HepG2 (cell line): Measurements from ENCODE around the gene MLST8. TPM values are rescaled to one million over a fixed set of nuclear protein-coding genes. Genes with fewer than 3 reads are reported as not detected.

Experiments
- ATAC-seq: fragments of 200-7000 bp; cut with Tn5 transposase; 3 replicates; pipeline ENCODE4 v1.9.1; 2020; ENCODE audit warnings: mild to moderate bottlenecking, moderate library complexity
- BruUV-seq: library from RNA; stranded (reverse); fragments of 400-500 nt; replicated peaks from 2 replicates; lab custom pipeline; 2021; lab: Mats Ljungman, UMichigan
- CTCF ChIA-PET: fragments of 300-600 bp; formaldehyde crosslinking; extraction: SDS; loops from one replicate; lab custom pipeline; 2021; ENCODE audit warnings: low total read pairs, inconsistent platforms, low intra/inter-chr PET ratio; lab: Yijun Ruan, JAX
- POLR2A ChIA-PET: fragments of 350-600 bp; sonication (Branson Sonifier 250); formaldehyde crosslinking; loops from one replicate; lab custom pipeline; 2020; ENCODE audit warnings: antibody characterized with exemption, inconsistent platforms; lab: Yijun Ruan, JAX
- DNase-seq: peaks from one replicate; pipeline ENCODE4 v3.0.0-alpha.2; 2015; ENCODE audit warnings: low spot score
- FAIRE-seq: peaks from 3 replicates; lab custom pipeline; 2011; peaks lifted over from hg19 to GRCh38; lab: Jason Lieb, UNC
- H2AFZ ChIP-seq: one replicate; pipeline ENCODE4 v1.6.1; 2011; ENCODE audit warnings: low read length, inconsistent platforms
- H3K27ac ChIP-seq: fragments of 300-600 bp; 3 replicates; pipeline ENCODE4 v1.8.0; 2011; ENCODE audit warnings: mixed run types, mild to moderate bottlenecking, mixed read lengths, low read length, inconsistent platforms; ENCODE audit not compliant: insufficient read depth; ENCODE audit errors: extremely low read length
- H3K27me3 ChIP-seq, 2 experiments: fragments of 200-600 bp in 1 of 2; 2 replicates in 1 of 2; 3 replicates in 1 of 2; pipeline versions ENCODE4 v1.6.0 to v1.8.0; 2011; ENCODE audit warnings: low read length in 2 of 2, mild to moderate bottlenecking in 2 of 2, moderate library complexity in 2 of 2, inconsistent platforms in 1 of 2; ENCODE audit not compliant: insufficient read depth in 2 of 2, control insufficient read depth in 1 of 2
- H3K36me3 ChIP-seq, 2 experiments: fragments of 200-600 bp in 1 of 2; replicated peaks in 1 of 2; 2 replicates in 1 of 2; 3 replicates in 1 of 2; pipeline versions ENCODE4 v1.5.1 to v1.8.0; 2011; ENCODE audit warnings: low read length in 2 of 2, inconsistent platforms in 1 of 2; ENCODE audit not compliant: insufficient read depth in 2 of 2, control insufficient read depth in 1 of 2
- H3K4me1 ChIP-seq: 2 replicates; pipeline ENCODE4 v1.5.1; 2012; ENCODE audit warnings: low read length, inconsistent platforms; ENCODE audit not compliant: insufficient read depth
- H3K4me2 ChIP-seq: 2 replicates; pipeline ENCODE4 v1.6.0; 2011; ENCODE audit warnings: low read depth, low read length, inconsistent platforms
- H3K4me3 ChIP-seq, 3 experiments: fragments of 200-600 bp in 1 of 3; sonication (generic), shearing (Covaris generic) in 1 of 3; replicated peaks in 1 of 3; 2 replicates each; pipeline ENCODE4 v1.5.1; 2011 to 2016; ENCODE audit warnings: low read length in 3 of 3, inconsistent platforms in 2 of 3, low read depth in 2 of 3, mild to moderate bottlenecking in 2 of 3, control low read depth in 1 of 3, mixed read lengths in 1 of 3; ENCODE audit not compliant: insufficient read depth in 1 of 3
- H3K79me2 ChIP-seq: one replicate; pipeline ENCODE4 v1.6.1; 2011; ENCODE audit warnings: low read length, inconsistent platforms; ENCODE audit not compliant: insufficient read depth
- H3K9ac ChIP-seq: 2 replicates; pipeline ENCODE4 v1.6.0; 2011; ENCODE audit warnings: mild to moderate bottlenecking, low read depth, low read length, inconsistent platforms; ENCODE audit not compliant: insufficient read depth
- H3K9me3 ChIP-seq: 2 replicates; pipeline ENCODE4 v1.5.1; 2012; ENCODE audit warnings: mild to moderate bottlenecking, low read length
- H4K20me1 ChIP-seq: 2 replicates; pipeline ENCODE4 v1.6.0; 2011; ENCODE audit warnings: inconsistent platforms, mild to moderate bottlenecking, low read length, moderate library complexity; ENCODE audit not compliant: insufficient read depth
- AGO2 ChIP-seq: fragments of 200-400 bp; formaldehyde crosslinking; optimal IDR thresholded peaks from 2 replicates; pipeline ENCODE3; 2017; ENCODE audit warnings: mild to moderate bottlenecking, low read depth, low read length, moderate library complexity
- BORCS8-MEF2B ChIP-seq: sonication (generic); formaldehyde crosslinking; IDR thresholded peaks from 2 replicates; pipeline ENCODE4 v1.8.0; 2022; ENCODE audit warnings: mild to moderate bottlenecking, missing genetic modification reagents
- HOXA9 ChIP-seq: sonication (generic); formaldehyde crosslinking; IDR thresholded peaks from 2 replicates; pipeline ENCODE4 v1.8.1; 2022; ENCODE audit warnings: missing genetic modification reagents, mild to moderate bottlenecking, moderate library complexity, borderline replicate concordance
- IKZF1 ChIP-seq: fragments of 450-650 bp; IDR thresholded peaks from 2 replicates; pipeline ENCODE4 v1.7.1; 2016
- JARID2 ChIP-seq: sonication (generic); formaldehyde crosslinking; IDR thresholded peaks from 2 replicates; pipeline ENCODE4 v1.8.1; 2023; ENCODE audit warnings: missing genetic modification reagents, inconsistent platforms; ENCODE audit not compliant: insufficient replicate concordance
- KLF12 ChIP-seq: sonication (generic); formaldehyde crosslinking; IDR thresholded peaks from 2 replicates; pipeline ENCODE4 v1.4.0; 2020; ENCODE audit warnings: missing genetic modification reagents, borderline replicate concordance
- RBFOX2 ChIP-seq: fragments of 200-400 bp; formaldehyde crosslinking; IDR thresholded peaks from 2 replicates; pipeline ENCODE4 v1.6.1; 2017; ENCODE audit warnings: low read depth, mild to moderate bottlenecking, low read length
- ZBTB38 ChIP-seq: sonication (generic); formaldehyde crosslinking; IDR thresholded peaks from 2 replicates; pipeline ENCODE4 v1.5.1; 2020; ENCODE audit warnings: mild to moderate bottlenecking, missing genetic modification reagents
- ZNF12 ChIP-seq: sonication (generic); formaldehyde crosslinking; IDR thresholded peaks from 2 replicates; pipeline ENCODE4 v1.5.0; 2020; ENCODE audit warnings: missing genetic modification reagents
- WGBS: methylation state at CpG from one replicate; pipeline ENCODE4 v1.1.6; 2017; ENCODE audit warnings: low lambda C conversion rate; 5-methylcytosine and 5-hydroxymethylcytosine counted together
- in situ Hi-C: cut with HindIII; loops from 2 replicates; pipeline ENCODE4 v1.10.0; 2017; ENCODE audit warnings: low pct_unique_long_range_greater_than_20kb; ENCODE audit not compliant: extremely low pct_ligation_motif_present
- intact Hi-C: fragments of 100-400 bp; cut with micrococcal nuclease; formaldehyde crosslinking; loops from one replicate; pipeline ENCODE4 v1.10.0; 2022; ENCODE audit not compliant: unreplicated experiment
- polyA plus RNA-seq, 8 experiments: library from polyadenylated mRNA; depleted of rRNA in 3 of 8; stranded (reverse) in 7 of 8; unstranded in 1 of 8; fragments of >200 nt; fragmentation: Illumina TruSeq in 4 of 8; extraction: Trizol in 4 of 8; gene quantifications; 2 replicates each; pipeline versions ENCODE4 v1.2.1 to v1.2.3, GENCODE V29; 2011 to 2016; ENCODE audit warnings: low read depth in 4 of 8, missing spikeins in 1 of 8, mixed read lengths in 1 of 8; ENCODE audit not compliant: insufficient read depth in 1 of 8
- total RNA-seq, 5 experiments: library from RNA; depleted of rRNA; stranded (reverse); fragments of >200 nt; fragmentation: Illumina TruSeq; extraction: Trizol; gene quantifications; 2 replicates each; pipeline ENCODE4 v1.2.3, GENCODE V29; 2016; ENCODE audit warnings: low read depth in 1 of 5
- TF ChIP-seq, protein P1 (sequence below): sonication (generic); formaldehyde crosslinking; IDR thresholded peaks from 2 replicates; pipeline ENCODE4 v1.8.0; 2023; ENCODE audit warnings: mild to moderate bottlenecking, missing genetic modification reagents

MLST8 gene
- total and polyA plus RNA-seq, 2 of the 13 experiments (the other 11 are each of a cell fraction or from before 2014, with no cell fraction given), result 30.8 to 72.7 TPM

DNA sequence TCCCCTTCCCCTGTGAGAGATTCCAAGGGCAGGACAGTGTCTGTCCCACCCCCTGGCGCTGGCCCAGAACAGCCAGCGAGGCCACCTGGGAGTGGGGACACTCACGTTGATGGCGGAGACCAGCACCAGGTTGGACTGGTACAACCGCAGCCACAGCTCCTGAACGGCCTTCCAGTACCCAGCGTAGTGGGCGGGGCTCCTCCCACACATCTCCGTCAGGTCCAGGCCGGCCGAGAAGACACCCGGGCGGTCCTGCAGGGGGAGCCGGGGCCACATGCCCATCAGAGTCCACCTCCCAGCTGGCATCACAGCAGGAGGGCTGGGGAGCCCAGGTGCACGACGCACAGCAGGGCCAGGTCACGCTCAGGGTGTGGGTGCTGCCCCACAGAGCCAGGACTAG lies 39.0 kb downstream of the MLST8 start:
- H2AFZ ChIP-seq, result no peak overlapping the region
- H4K20me1 ChIP-seq, result no peaks in the 10 kb centered on the region
- 97% methylated on average over 12 of the region's 17 CpGs for WGBS
- CTCF ChIA-PET, result no interaction called here
- H3K27ac ChIP-seq, result no peak overlapping the region
- H3K4me2 ChIP-seq, result no peak overlapping the region
- TF ChIP-seq IKZF1 (no peak), KLF12 (CRISPR knock-in tag) (no peak), HOXA9 (no peak), RBFOX2 (peak; percentile 42; the same call in 1 of the 2 replicates), BORCS8-MEF2B (no peak), AGO2 (peak; percentile 72), ZBTB38 (CRISPR knock-in tag) (0 out of 2 replicates have a peak, but pooled peaks have one; percentile 20), JARID2 (no peak)
- POLR2A ChIA-PET, result no interaction called here
- FAIRE-seq, result no peak
- H3K4me3 ChIP-seq, result no peak overlapping the region
- H3K9me3 ChIP-seq, result no peaks in the 10 kb centered on the region
- H3K27me3 ChIP-seq, result no peaks in the 10 kb centered on the region
- no peak for DNase-seq
- no TSS peak for BruUV-seq
- peaks cover 7% of the 10 kb centered on the region; the same call in 1 of the 2 replicates for H3K4me1 ChIP-seq
- in situ Hi-C loops, result no loop called here
- H3K9ac ChIP-seq, result no peak overlapping the region
- ATAC-seq, result peak; percentile 20
- intact Hi-C loops, result no loop called here
- peaks cover 25 to 47% of the 10 kb centered on the region in 2 experiments; a peak in 4 of 5 replicates for H3K36me3 ChIP-seq
- peaks cover 9% of the 10 kb centered on the region for H3K79me2 ChIP-seq

GRCh38 chr16:2244926-2245795 lies 39.9 kb downstream of the MLST8 start:
- intact Hi-C loops, result no loop called here
- no peak overlapping the region for H3K4me2 ChIP-seq
- 98% methylated on average over 27 of the region's 30 CpGs for WGBS
- DNase-seq (no peak), FAIRE-seq (no peak), ATAC-seq (no peak)
- peaks cover 25 to 43% of the 10 kb centered on the region in 2 experiments; a peak in 4 of 5 replicates for H3K36me3 ChIP-seq
- H3K79me2 ChIP-seq, result peaks cover 15% of the 10 kb centered on the region
- no peak overlapping the region for H3K27ac ChIP-seq
- no peak overlapping the region for H2AFZ ChIP-seq
- H3K9me3 ChIP-seq, result no peaks in the 10 kb centered on the region
- no TSS peak for BruUV-seq
- H3K4me1 ChIP-seq, result peaks cover 11% of the 10 kb centered on the region; the same call in 1 of the 2 replicates
- no peaks in the 10 kb centered on the region for H3K27me3 ChIP-seq
- CTCF ChIA-PET, result no interaction called here
- in situ Hi-C loops, result no loop called here
- H3K4me3 ChIP-seq, result no peak overlapping the region
- no peak overlapping the region for H3K9ac ChIP-seq
- POLR2A ChIA-PET, result no interaction called here
- peaks cover 3% of the 10 kb centered on the region for H4K20me1 ChIP-seq
- TF ChIP-seq, protein P1, sequence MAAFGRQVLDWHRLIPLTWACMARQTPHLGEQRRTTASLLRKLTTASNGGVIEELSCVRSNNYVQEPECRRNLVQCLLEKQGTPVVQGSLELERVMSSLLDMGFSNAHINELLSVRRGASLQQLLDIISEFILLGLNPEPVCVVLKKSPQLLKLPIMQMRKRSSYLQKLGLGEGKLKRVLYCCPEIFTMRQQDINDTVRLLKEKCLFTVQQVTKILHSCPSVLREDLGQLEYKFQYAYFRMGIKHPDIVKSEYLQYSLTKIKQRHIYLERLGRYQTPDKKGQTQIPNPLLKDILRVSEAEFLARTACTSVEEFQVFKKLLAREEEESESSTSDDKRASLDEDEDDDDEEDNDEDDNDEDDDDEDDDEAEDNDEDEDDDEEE (CRISPR knock-in tag), result no peak
- TF ChIP-seq ZNF12 (CRISPR knock-in tag), result peak; percentile 62; the same call in 1 of the 2 replicates
